ENCODE measurements around the gene PKDREJ. TPM values are rescaled to one million over a fixed set of nuclear protein-coding genes. Genes with fewer than 3 reads are reported as not detected.

PKDREJ gene
- polyA plus RNA-seq, 1 experiment = not detected

DNA sequence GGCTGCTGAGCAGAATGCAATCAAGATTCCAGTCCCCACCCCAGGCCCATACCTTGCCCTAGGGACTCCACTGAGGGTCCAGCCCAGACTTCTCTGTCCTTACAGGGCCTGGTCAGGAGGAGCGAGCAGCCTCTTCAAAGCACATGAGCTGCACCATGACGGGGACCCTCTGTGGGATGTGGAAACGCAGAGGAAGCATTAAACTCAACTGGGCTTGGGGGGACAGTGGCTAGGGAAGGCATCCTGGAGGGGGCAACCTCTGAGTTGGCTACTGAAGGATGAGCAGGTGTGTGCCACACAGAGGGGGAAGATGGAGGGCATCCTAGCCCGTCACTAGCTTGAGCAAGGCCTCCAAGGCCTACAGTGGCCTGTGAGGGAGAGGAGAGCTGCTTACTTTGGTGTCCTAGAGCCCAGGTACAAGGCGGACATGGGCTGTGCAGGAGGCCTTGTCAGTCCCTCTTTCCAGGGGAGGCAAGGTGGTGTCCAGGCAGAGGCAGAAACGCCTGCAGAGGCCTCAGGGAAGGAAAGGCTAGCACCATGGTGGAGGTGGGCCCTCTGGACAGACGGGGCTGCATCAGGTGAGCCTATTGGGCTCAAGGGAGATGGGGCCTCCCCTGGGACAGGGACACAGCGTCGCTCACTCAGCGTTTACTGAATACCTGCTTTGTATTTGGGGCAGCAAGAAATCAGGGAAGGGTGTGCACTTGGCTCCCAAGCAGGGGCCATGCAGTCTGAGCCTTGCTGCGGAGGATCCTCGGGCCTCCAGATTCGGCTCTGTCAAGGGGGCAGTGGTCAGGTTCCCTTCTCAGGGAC, 18.9 kb upstream of the PKDREJ start:
- no peak for DNase-seq (ENCODE audit: low read depth)
- CTCF ChIA-PET = no interaction called here
- POLR2A ChIA-PET = no interaction called here
- no peak overlapping the region for H3K4me3 ChIP-seq (ENCODE audit: low read depth, low read length)
- TF ChIP-seq, protein P1, sequence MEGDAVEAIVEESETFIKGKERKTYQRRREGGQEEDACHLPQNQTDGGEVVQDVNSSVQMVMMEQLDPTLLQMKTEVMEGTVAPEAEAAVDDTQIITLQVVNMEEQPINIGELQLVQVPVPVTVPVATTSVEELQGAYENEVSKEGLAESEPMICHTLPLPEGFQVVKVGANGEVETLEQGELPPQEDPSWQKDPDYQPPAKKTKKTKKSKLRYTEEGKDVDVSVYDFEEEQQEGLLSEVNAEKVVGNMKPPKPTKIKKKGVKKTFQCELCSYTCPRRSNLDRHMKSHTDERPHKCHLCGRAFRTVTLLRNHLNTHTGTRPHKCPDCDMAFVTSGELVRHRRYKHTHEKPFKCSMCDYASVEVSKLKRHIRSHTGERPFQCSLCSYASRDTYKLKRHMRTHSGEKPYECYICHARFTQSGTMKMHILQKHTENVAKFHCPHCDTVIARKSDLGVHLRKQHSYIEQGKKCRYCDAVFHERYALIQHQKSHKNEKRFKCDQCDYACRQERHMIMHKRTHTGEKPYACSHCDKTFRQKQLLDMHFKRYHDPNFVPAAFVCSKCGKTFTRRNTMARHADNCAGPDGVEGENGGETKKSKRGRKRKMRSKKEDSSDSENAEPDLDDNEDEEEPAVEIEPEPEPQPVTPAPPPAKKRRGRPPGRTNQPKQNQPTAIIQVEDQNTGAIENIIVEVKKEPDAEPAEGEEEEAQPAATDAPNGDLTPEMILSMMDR (IDR thresholded peaks at IDR 0.05; ENCODE audit: insufficient read depth, low read depth, low read length) = no peak
- peaks cover 52% of the 10 kb centered on the region for H3K36me3 ChIP-seq (ENCODE audit: control insufficient read depth, insufficient read depth, low read length)
- H3K27me3 ChIP-seq (ENCODE audit: control insufficient read depth, insufficient read depth, low read length) = no peaks in the 10 kb centered on the region

DNA sequence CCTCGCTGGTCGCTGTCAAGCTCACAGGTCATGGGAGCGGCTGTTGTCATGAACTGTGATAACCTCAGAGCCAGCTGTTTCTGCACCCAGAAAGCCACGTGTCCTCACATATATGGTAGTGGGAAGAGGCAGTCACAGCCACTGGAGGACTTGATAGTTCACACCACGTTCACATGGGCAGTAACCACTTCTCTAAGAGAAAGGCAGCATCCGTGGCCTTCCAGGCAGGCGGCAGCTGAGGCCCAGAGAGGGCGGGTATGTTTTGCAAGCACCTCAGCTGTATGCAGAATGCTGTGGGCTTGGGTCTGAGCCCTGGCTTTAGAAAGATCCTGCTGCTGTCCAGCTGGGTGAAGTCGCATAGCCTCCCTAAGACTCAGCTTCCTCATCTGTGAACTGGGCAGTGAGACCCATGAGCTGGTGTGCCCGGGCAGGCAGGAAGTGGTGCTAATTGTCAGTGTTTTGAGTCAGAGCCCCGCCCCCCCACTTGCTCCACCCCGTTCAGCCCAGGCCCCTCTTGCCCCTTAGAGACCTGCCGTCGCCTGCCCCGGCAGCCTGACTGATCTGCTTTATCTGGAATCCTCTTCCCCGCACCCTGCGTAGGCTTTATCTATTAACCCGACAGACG, 18.0 kb upstream of the PKDREJ start:
- no peak for DNase-seq (ENCODE audit: low read depth)
- POLR2A ChIA-PET = no interaction called here
- CTCF ChIA-PET = no interaction called here
- H3K36me3 ChIP-seq (ENCODE audit: control insufficient read depth, insufficient read depth, low read length) = peaks cover 47% of the 10 kb centered on the region
- no peak overlapping the region for H3K4me3 ChIP-seq (ENCODE audit: low read depth, low read length)
- H3K27me3 ChIP-seq (ENCODE audit: control insufficient read depth, insufficient read depth, low read length) = no peaks in the 10 kb centered on the region
- TF ChIP-seq, protein P1 (IDR thresholded peaks at IDR 0.05; ENCODE audit: insufficient read depth, low read depth, low read length) = no peak

DNA sequence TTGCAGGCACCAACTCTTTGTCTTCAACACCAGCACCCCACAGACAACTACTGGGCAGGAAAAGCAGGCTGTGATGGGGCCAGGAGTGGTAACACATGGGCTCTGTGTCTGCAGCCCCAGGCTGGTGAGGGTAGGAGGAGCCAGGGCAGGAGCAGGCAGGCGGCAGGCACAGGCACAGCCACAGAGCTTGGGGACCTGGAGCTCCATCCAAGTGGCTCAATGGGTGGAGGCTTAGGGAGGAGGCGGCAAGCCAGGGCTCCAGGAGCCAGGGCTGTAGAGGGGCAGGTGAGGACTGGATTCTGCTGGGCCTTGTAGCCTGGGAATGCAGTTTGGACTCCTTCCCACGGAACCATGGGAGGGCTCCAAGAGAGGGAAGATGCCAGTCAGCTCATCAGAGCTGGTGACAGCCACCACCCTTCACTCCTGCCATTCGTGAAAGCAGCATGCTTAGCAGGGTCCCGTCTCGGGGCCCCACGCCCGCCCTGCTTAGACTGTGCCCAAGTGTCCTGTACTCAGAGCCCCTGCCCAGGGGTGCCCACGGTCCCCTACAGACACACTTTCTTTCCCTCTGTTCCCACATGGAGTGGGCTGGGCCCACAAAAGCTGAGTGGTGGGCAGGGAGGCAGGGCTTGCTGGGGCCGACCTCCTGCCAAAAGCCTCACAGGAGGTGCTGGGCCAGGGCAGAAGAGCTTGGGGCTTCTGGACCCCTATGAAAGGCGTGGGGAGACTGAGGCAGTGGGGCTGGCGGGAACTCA, 17.1 kb upstream of the PKDREJ start:
- H3K27me3 ChIP-seq (ENCODE audit: control insufficient read depth, insufficient read depth, low read length) = no peaks in the 10 kb centered on the region
- TF ChIP-seq, protein P1 (IDR thresholded peaks at IDR 0.05; ENCODE audit: insufficient read depth, low read depth, low read length) = no peak
- no peak overlapping the region for H3K4me3 ChIP-seq (ENCODE audit: low read depth, low read length)
- ChIA-PET CTCF (no interaction called here), POLR2A (no interaction called here)
- DNase-seq (ENCODE audit: low read depth) = no peak
- H3K36me3 ChIP-seq (ENCODE audit: control insufficient read depth, insufficient read depth, low read length) = peaks cover 49% of the 10 kb centered on the region

DNA sequence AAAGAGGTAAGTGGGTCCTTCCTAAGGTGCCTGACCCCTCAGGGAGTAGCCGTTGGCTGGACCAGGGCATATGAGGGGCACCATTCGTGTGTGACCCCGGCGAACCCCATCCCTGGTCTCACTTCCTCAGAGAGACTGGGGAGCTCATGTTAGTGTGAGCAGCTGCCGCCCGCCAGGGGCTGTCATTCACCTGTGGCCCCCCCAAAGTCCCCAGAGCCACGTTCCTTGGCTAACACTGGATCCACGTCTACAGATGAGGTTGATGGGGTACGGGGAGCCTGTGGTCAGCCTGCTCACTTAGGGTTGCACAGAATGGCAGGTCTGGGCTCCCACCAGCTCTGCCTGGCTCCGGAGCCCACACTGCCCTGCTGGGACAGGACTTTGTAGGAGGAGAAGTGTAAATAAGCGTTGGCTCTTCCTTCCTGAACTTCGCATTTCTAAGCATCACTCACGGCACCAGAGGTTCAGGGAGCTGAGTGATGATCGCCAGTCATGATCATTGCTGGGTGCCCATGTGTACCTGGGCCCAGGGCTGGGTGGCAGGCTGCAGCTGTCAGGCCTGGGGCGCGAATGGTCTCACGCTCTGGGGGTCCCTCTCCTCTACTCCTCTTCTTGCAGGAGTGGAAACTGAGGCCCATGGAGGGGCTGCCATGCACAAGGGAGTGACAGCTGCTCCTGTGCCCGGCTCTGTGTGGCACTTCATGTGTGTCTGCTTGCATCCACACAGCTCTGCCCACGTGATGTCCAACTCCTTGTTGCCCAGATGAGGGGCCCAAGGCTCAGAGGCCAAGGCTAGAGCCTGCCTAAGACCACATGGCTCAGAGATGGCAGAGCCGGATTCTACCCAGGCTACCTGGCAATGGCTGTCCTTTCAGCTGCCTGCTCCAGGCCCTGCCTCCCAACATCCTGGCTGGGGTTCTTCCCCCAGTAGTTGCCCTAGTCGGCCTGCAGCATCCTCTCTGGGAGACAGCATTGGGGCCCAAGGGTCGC, 15.8 kb upstream of the PKDREJ start:
- H3K36me3 ChIP-seq (ENCODE audit: control insufficient read depth, insufficient read depth, low read length) = peaks cover 48% of the 10 kb centered on the region
- no peak overlapping the region for H3K4me3 ChIP-seq (ENCODE audit: low read depth, low read length)
- ChIA-PET POLR2A (no interaction called here), CTCF (interaction anchor here (0.5 to 1.0 kb wide), 2 partner anchors 10 to 26 kb away, joined by 3 read pairs; no protein-coding TSS in a partner anchor)
- DNase-seq (ENCODE audit: low read depth) = no peak
- no peaks in the 10 kb centered on the region for H3K27me3 ChIP-seq (ENCODE audit: control insufficient read depth, insufficient read depth, low read length)
- TF ChIP-seq, protein P1 (IDR thresholded peaks at IDR 0.05; ENCODE audit: insufficient read depth, low read depth, low read length) = no peak

Measured in BJ (cell line).